ENCODE results near the gene DESI1. TPM values are rescaled to one million over a fixed set of nuclear protein-coding genes. Genes with fewer than 3 reads are reported as not detected.
"Not testable (repeated sequence)": the region's sequence is repeated elsewhere in the genome, so short reads cannot be mapped to it uniquely, and the experiment has no call there.

Gene DESI1
- polyA plus RNA-seq (2013, experiment 1 of 2) = 31.4 TPM
- polyA plus RNA-seq (2013, experiment 2 of 2) = 32.2 TPM

DNA sequence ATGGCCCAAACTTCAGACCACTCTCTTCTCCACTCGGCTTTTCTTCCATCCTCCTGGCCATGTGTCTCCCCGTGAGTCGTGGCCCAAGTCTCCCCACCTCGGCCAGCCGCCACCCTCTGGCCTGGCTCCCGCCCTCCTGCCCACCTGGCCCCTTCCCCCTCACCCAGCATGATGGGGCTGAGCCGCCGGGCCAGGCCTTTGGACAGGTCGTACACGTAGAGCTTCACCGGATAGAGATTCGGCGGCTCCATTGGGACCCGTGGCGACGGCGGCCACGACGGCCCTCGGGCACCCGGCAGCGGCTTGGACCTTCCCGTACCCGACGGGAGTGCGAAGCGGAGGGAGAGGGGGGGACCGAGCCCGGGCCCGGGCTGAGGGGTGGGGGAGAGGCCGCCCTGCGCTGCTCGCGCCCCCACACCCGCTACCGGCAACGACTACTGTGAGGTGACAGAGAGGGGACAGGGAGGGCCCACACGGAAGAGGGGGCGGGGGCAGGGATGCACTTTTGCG is at the start of gene DESI1:
Gene DESI1, minus strand, starts transcription at position 455 of the 510 bp plus-strand sequence. Its CDS starts 204 bp downstream, at position 251.
- Histone ChIP-seq H3K4me3 (ENCODE audit: low read length) (peak within 1 kb of the TSS; percentile 96), H3K4ac (ENCODE audit: low read depth, low read length) (peak within 1 kb of the TSS; percentile 44), H3K27me3 (ENCODE audit: insufficient read depth, low read length, poor library complexity) (no peaks in the 10 kb centered on the region), H3K4me2 (ENCODE audit: low read length) (peak within 1 kb of the TSS; percentile 97), H3K27ac (ENCODE audit: low read depth, low read length) (peak within 1 kb of the TSS; percentile 60), H3K79me2 (ENCODE audit: control insufficient read depth, insufficient read depth, low read length) (peaks cover 19% of the 10 kb centered on the region), H3K56ac (ENCODE audit: low read length) (peak within 1 kb of the TSS; percentile 100), H3K79me1 (ENCODE audit: low read length) (peaks cover 11% of the 10 kb centered on the region), H2BK15ac (replicated peaks; ENCODE audit: low read depth) (no peak within 1 kb of the TSS), H2BK5ac (ENCODE audit: low read length) (peak within 1 kb of the TSS; percentile 93), H3K9ac (ENCODE audit: low read length) (peak within 1 kb of the TSS; percentile 99), H2AK5ac (ENCODE audit: low read length) (peak within 1 kb of the TSS; percentile 59), H4K8ac (ENCODE audit: low read depth, low read length) (no peak within 1 kb of the TSS), H4K5ac (ENCODE audit: low read length) (no peak within 1 kb of the TSS), H3K4me1 (ENCODE audit: control insufficient read depth, low read depth, low read length) (peaks cover 4% of the 10 kb centered on the region), H3K36me3 (ENCODE audit: control insufficient read depth, insufficient read depth, low read length) (peaks cover 5% of the 10 kb centered on the region), H3K18ac (ENCODE audit: low read length) (peak within 1 kb of the TSS; percentile 8), H3K23ac (ENCODE audit: low read length) (peak within 1 kb of the TSS; percentile 95), H2BK120ac (ENCODE audit: low read depth, low read length) (no peak within 1 kb of the TSS)
- WGBS (ENCODE audit: extremely low coverage, insufficient coverage, low lambda C conversion rate) = no CpG with 5 or more reads among the region's 40 CpGs
- DNase-seq = peak; percentile 72

DNA sequence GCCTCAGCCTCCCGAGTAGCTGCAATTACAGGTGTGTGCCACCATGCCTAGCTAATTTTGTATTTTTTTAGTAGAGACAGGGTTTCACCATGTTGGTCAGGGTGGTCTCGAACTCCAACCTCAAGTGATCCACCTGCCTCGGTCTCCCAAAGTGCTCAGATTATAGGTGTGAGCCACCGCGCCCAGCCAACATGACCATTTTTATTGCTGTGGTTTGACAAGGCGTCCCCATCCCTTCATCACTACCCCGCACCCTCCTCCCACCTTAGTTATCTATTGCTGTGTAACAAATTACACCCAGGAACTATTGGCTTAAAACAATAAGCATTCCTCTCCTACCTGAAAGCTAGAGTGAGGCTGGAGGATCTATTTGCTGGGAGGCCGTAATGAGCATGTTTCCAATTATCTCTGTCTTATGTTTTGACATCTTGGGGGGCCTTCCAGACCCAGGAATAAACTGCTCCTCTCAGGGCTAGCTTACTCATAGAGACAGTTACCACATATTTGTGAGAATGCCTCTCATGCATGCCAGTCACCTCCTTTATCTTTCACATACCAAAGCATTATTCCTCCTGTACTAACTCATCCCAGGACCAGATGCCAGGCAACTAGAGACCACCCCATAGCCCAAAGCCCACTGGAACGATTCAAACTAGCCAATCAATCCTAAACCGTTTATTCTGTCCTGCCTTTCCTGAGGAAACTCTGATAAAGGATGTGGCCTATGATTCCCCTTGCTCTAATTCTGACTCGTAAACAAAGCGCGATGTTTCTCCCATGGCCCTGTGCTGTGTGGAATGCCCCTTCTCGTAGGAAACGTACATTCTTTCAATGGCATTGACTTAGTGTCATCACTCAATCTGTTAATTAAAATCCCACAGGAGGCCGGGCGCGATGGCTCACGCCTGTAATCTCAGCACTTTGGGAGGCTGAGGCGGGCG is 48.4 kb upstream of the DESI1 start:
- Histone ChIP-seq H2BK120ac (ENCODE audit: low read depth, low read length) (no peak overlapping the region), H3K36me3 (ENCODE audit: control insufficient read depth, insufficient read depth, low read length) (peaks cover 4% of the 10 kb centered on the region), H3K4me1 (ENCODE audit: control insufficient read depth, low read depth, low read length) (peaks cover 2% of the 10 kb centered on the region), H3K9ac (ENCODE audit: low read length) (no peak overlapping the region), H3K23ac (ENCODE audit: low read length) (no peak overlapping the region), H2BK5ac (ENCODE audit: low read length) (no peak overlapping the region), H3K4me2 (ENCODE audit: low read length) (no peak overlapping the region), H3K18ac (ENCODE audit: low read length) (no peak overlapping the region), H3K79me2 (ENCODE audit: control insufficient read depth, insufficient read depth, low read length) (no peaks in the 10 kb centered on the region), H4K8ac (ENCODE audit: low read depth, low read length) (no peak overlapping the region), H3K27ac (ENCODE audit: low read depth, low read length) (no peak overlapping the region), H4K5ac (ENCODE audit: low read length) (no peak overlapping the region), H3K56ac (ENCODE audit: low read length) (no peak overlapping the region), H3K27me3 (ENCODE audit: insufficient read depth, low read length, poor library complexity) (no peaks in the 10 kb centered on the region), H3K79me1 (ENCODE audit: low read length) (peaks cover 5% of the 10 kb centered on the region), H3K4ac (ENCODE audit: low read depth, low read length) (no peak overlapping the region), H2AK5ac (ENCODE audit: low read length) (no peak overlapping the region), H2BK15ac (replicated peaks; ENCODE audit: low read depth) (no peak overlapping the region), H3K4me3 (ENCODE audit: low read length) (no peak overlapping the region)
- no CpG with 5 or more reads among the region's 21 CpGs for WGBS (ENCODE audit: extremely low coverage, insufficient coverage, low lambda C conversion rate)
- peak; percentile 39 for DNase-seq

DNA sequence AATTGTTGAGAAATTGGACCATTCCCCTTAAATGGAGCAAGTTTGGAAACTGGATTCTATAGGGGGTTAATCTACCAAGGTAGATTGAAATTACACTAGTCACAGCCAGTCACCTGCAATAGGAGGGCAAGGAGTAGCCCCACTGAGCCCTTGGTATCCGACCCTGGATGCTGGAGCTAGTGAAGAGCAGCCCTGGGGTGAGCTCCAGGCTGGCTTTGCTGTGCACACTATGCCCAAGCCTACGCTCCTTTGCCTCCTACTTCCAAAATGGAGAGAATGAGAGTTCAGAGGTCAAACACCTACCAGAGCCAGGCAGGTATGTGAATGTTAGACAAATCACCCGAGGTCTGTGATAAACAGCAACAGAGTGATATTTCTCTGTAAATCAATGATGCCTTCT is 44.1 kb upstream of the DESI1 start:
- Histone ChIP-seq H3K36me3 (ENCODE audit: control insufficient read depth, insufficient read depth, low read length) (peaks cover 15% of the 10 kb centered on the region), H3K9ac (ENCODE audit: low read length) (no peak overlapping the region), H3K27me3 (ENCODE audit: insufficient read depth, low read length, poor library complexity) (no peaks in the 10 kb centered on the region), H3K79me2 (ENCODE audit: control insufficient read depth, insufficient read depth, low read length) (no peaks in the 10 kb centered on the region), H3K4me1 (ENCODE audit: control insufficient read depth, low read depth, low read length) (peaks cover 2% of the 10 kb centered on the region), H2BK15ac (replicated peaks; ENCODE audit: low read depth) (no peak overlapping the region), H3K4me3 (ENCODE audit: low read length) (no peak overlapping the region), H3K79me1 (ENCODE audit: low read length) (peaks cover 2% of the 10 kb centered on the region), H3K4me2 (ENCODE audit: low read length) (no peak overlapping the region), H2BK120ac (ENCODE audit: low read depth, low read length) (no peak overlapping the region), H2AK5ac (ENCODE audit: low read length) (no peak overlapping the region), H3K18ac (ENCODE audit: low read length) (no peak overlapping the region), H3K56ac (ENCODE audit: low read length) (no peak overlapping the region), H4K8ac (ENCODE audit: low read depth, low read length) (no peak overlapping the region), H4K5ac (ENCODE audit: low read length) (no peak overlapping the region), H3K27ac (ENCODE audit: low read depth, low read length) (no peak overlapping the region), H3K23ac (ENCODE audit: low read length) (no peak overlapping the region), H3K4ac (ENCODE audit: low read depth, low read length) (no peak overlapping the region), H2BK5ac (ENCODE audit: low read length) (no peak overlapping the region)
- DNase-seq = no peak
- WGBS (ENCODE audit: extremely low coverage, insufficient coverage, low lambda C conversion rate) = no CpG with 5 or more reads among the region's 3 CpGs

DNA sequence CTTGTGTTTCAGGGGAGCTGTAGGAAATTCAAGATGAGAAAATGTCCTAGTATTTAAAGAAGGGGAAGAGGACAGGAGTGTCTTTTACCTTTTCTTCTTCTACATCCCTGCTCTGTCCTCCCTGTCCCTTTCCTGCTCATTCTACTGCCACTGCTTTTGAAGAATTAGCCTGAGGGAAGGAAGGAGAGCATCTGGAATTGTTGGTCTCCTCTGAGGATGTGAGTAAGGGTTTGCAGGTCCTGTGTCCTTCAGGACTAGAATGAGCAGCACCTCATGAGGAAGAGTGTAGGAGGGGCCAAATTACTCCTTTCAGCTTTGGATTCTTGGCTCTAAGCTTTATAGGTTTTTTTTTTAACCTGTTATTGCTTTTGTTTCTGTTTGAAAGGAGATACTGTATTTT is 43.6 kb upstream of the DESI1 start:
- no peak overlapping the region for H4K8ac ChIP-seq (ENCODE audit: low read depth, low read length)

GRCh38 chr22:41663594-41663993 is 42.8 kb upstream of the DESI1 start:
- not testable (repeated sequence) for H2BK120ac ChIP-seq (ENCODE audit: low read depth, low read length); H3K79me1 ChIP-seq (ENCODE audit: low read length); H3K27me3 ChIP-seq (ENCODE audit: insufficient read depth, low read length, poor library complexity); H4K8ac ChIP-seq (ENCODE audit: low read depth, low read length); DNase-seq; H2AK5ac ChIP-seq (ENCODE audit: low read length); H2BK5ac ChIP-seq (ENCODE audit: low read length); H3K4me2 ChIP-seq (ENCODE audit: low read length); H3K23ac ChIP-seq (ENCODE audit: low read length); H3K4me3 ChIP-seq (ENCODE audit: low read length); H4K5ac ChIP-seq (ENCODE audit: low read length); H3K56ac ChIP-seq (ENCODE audit: low read length); H2BK15ac ChIP-seq (replicated peaks; ENCODE audit: low read depth); H3K18ac ChIP-seq (ENCODE audit: low read length); H3K4ac ChIP-seq (ENCODE audit: low read depth, low read length); H3K4me1 ChIP-seq (ENCODE audit: control insufficient read depth, low read depth, low read length); H3K9ac ChIP-seq (ENCODE audit: low read length); H3K27ac ChIP-seq (ENCODE audit: low read depth, low read length); H3K79me2 ChIP-seq (ENCODE audit: control insufficient read depth, insufficient read depth, low read length)
- H3K36me3 ChIP-seq (ENCODE audit: control insufficient read depth, insufficient read depth, low read length) = peaks cover 16% of the 10 kb centered on the region
- no CpG with 5 or more reads among the region's 9 CpGs for WGBS (ENCODE audit: extremely low coverage, insufficient coverage, low lambda C conversion rate)

More for the DNA sequence above, 43.6 kb upstream of the DESI1 start:
- Histone ChIP-seq H3K4me1 (ENCODE audit: control insufficient read depth, low read depth, low read length) (peaks cover 2% of the 10 kb centered on the region), H2BK15ac (replicated peaks; ENCODE audit: low read depth) (no peak overlapping the region), H3K18ac (ENCODE audit: low read length) (no peak overlapping the region), H3K27ac (ENCODE audit: low read depth, low read length) (no peak overlapping the region), H2BK5ac (ENCODE audit: low read length) (no peak overlapping the region), H3K4ac (ENCODE audit: low read depth, low read length) (no peak overlapping the region), H2AK5ac (ENCODE audit: low read length) (no peak overlapping the region), H3K79me1 (ENCODE audit: low read length) (peaks cover 2% of the 10 kb centered on the region), H3K4me2 (ENCODE audit: low read length) (no peak overlapping the region), H2BK120ac (ENCODE audit: low read depth, low read length) (no peak overlapping the region), H3K23ac (ENCODE audit: low read length) (no peak overlapping the region), H3K79me2 (ENCODE audit: control insufficient read depth, insufficient read depth, low read length) (no peaks in the 10 kb centered on the region), H3K9ac (ENCODE audit: low read length) (no peak overlapping the region), H3K27me3 (ENCODE audit: insufficient read depth, low read length, poor library complexity) (no peaks in the 10 kb centered on the region), H3K56ac (ENCODE audit: low read length) (no peak overlapping the region), H3K4me3 (ENCODE audit: low read length) (no peak overlapping the region), H4K5ac (ENCODE audit: low read length) (no peak overlapping the region), H3K36me3 (ENCODE audit: control insufficient read depth, insufficient read depth, low read length) (peaks cover 16% of the 10 kb centered on the region)
- DNase-seq = peak; percentile 42
